NCI-H2107 (cell line): Measurements from ENCODE around the gene CAPN13.

Experiments
- DNase-seq: peaks from one replicate; lab custom pipeline; 2025; lab: John Stamatoyannopoulos, UW

Gene CAPN13

GRCh38 chr2:30764021-30764800 lies 43.0 kb downstream of the CAPN13 start:
- no peak for DNase-seq

- DNase-seq = no peak
Observed at GRCh38 chr2:30763151-30763660, 44.0 kb downstream of the CAPN13 start.

DNA sequence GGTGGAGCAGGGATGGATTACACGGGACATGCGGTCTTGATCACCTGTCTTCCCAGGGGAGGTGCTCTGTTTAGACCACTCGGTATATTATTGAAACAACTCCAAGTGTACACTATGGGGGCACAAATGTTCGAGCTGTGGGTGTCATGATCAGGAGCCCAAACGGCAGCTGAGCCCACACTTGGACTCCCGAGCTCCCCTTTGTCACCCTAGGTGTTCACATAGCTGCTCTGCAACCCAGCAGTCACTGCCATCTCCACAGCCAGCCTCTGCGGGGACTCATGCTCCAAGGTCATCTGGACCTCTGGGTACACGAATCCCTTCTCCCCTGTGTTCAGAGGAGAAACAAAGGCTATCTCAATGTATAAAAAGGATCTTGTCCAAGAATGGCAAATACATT lies 46.0 kb downstream of the CAPN13 start:
- no peak for DNase-seq

GRCh38 chr2:30759481-30759880 lies 47.8 kb downstream of the CAPN13 start:
- DNase-seq = no peak

- no peak for DNase-seq
Observed at GRCh38 chr2:30758191-30758651, 49.0 kb downstream of the CAPN13 start.

GRCh38 chr2:30757749-30758148 lies 49.5 kb downstream of the CAPN13 start:
- no peak for DNase-seq

DNA sequence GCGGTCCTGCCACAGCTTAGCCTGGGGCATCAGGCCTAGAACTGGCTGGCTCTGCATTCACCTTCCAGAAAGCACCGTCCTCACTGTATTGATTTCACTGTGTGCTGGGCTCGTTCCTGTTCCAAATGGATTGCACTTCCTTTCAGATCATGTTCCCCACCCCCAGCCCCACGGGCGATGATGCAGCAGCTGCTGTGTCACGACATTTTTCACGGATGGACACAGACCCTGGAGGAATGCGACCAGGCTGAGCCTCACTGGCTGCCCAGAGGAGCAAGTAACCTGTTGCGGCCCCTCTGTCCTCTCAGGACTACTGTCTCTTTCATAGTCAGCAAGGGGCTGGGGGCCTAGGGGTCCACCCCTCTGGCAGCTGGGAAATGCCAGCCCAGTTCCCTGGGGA lies 50.3 kb downstream of the CAPN13 start:
- DNase-seq = no peak

GRCh38 chr2:30756051-30756719 lies 51.1 kb downstream of the CAPN13 start:
- DNase-seq = no peak

- DNase-seq = no peak
Observed at GRCh38 chr2:30753630-30754029, 53.6 kb downstream of the CAPN13 start.

DNA sequence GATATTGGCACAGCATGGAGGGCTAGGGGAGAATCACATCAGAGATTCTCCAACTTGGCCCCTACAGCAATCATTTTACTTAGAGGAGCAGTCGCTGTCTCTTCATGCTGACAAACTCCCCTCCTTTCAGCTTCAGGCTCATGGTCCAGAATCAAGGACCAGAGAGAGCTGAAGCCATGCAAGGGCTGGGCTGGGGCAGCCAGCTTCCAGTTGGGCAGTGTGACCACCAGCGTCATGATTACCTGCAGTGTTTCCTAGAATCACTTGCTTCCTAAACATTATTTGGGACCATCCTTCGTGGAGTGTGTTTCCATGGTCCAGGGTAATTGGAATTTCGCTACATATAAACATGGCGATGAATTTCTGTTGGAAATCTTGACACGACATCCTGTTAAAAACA lies 54.4 kb downstream of the CAPN13 start:
- DNase-seq = no peak

- no peak for DNase-seq
Observed at GRCh38 chr2:30747206-30747605, 60.0 kb downstream of the CAPN13 start.

DNA sequence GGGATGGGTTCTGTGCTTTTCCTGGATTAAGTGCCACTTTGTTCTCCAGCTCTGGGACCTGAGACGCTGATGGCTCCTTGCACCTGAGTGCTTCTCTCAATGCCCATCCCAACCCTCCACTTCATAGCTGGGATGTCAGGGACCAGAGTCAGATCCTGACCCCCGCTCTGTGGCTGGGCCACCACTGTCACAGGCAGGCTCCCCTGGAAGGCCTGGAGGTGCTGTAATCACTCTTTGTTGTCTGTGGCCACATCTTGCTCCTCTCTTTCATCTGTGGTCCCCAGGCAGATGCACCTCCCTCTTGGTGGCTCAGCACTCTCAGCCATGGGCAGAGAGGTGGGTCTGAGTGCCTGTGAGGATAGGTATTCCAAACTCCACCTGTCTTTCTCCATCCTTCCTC lies 62.4 kb downstream of the CAPN13 start:
- no peak for DNase-seq

DNA sequence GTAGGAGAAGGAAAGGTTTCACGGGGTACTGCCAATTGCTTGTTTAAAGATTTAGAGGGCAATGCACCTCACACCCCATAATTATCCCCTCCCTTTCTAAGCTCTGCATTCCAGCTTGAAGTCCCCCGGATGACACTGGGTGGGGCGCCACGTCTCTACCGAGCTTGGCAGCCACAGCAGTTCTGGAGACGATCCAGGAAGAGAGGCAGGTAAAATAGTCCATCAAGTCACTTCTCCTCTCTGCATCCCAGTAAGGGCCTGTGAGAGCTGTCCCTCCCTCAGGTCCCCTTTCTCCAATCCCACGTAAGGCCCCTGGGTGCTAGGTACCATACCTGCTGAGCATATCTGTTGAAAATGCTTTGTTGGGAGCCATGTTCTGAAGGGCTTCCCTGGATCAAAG lies 65.7 kb downstream of the CAPN13 start:
- no peak for DNase-seq

DNA sequence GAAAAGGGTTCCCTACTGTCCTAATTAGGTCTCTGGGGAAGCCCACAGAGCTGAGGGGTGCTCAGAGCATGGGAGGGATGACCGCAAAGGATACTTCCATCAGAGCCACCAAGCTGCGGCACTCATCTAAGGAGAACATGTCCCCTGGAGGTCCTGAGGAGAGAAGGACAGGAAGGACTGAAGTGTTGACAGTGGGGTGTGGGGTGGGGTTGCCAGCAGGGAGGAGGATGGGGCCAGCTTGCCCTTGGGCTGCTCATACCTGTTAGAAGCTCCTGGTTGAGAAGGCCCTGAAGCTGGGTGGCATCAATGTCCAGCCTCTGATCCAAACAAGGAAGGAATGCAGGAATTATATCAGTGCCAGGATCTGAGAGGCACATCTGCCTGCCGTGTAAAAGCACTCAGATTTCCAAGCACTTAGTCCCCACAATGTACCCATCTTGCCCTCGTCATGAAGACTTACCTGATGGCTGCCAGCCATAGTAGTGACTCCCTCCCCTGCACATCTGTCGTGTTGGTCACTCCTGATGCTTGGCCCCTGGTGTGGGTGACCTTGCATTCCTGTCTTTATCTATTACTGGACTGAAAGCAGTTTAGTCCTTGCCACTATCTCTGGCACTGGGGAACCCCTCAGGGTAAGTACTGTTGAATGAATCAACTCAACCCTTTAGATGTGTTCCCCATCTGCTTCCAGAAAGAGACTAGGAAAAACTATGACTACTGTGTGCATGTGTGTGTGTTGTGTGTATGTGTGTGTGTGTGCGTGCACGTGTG lies 68.9 kb downstream of the CAPN13 start:
- no peak for DNase-seq

DNA sequence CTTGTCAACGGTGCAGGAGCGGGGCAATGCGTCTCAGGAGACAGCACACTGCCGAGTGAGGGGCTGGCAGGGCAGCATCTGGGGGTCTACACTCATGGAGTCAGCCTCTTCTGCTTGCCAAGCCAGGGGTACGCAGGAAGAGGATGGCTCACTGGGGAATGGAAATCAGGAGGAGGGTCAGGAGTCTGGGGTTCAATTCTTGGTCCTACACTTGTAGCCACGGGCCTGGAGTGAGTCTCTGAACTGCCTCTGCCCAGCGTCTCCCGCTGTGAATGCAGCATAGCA lies 70.0 kb downstream of the CAPN13 start:
- DNase-seq = no peak

DNA sequence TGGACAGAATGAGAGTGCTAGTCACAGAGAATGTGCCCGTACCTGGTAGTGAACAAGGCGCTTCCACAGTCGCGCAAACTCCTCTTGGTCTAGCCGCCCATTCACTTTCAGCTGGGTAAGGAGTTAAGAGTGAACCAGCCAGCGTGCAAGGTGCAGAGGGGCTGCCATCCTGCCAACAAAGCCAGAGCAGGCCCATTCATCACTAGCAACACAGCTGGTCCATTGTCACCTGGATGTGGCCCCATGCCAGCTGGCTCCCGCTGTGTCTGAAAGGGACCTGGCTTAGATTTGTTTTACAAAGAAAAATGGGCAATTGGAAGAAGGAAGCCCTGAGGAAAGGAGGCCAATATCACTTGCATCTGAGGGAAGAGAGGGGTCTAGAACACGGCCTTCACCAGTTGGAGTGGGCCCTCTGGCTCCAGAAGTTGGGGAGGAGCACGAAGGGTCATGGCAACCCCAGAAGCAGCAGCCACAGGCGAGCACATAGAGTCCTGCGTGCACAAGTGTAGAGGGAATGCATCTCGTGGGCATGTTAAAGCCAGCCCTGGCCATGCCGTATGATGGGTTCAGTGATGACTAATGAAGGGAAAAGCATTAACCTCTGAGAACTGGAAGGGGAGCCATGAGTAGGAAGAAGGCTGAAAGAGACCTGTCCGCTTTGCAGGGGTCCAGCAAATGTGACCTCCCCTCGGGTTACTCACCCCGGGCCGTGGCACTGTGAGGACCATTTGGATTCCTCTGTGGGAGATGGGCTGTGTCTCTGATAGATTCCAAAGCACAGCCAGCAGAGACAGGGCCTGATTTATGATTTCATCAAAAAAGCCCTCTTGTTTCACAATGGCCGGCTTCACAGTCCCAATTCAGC lies 70.6 kb downstream of the CAPN13 start:
- peak; percentile 32 for DNase-seq

DNA sequence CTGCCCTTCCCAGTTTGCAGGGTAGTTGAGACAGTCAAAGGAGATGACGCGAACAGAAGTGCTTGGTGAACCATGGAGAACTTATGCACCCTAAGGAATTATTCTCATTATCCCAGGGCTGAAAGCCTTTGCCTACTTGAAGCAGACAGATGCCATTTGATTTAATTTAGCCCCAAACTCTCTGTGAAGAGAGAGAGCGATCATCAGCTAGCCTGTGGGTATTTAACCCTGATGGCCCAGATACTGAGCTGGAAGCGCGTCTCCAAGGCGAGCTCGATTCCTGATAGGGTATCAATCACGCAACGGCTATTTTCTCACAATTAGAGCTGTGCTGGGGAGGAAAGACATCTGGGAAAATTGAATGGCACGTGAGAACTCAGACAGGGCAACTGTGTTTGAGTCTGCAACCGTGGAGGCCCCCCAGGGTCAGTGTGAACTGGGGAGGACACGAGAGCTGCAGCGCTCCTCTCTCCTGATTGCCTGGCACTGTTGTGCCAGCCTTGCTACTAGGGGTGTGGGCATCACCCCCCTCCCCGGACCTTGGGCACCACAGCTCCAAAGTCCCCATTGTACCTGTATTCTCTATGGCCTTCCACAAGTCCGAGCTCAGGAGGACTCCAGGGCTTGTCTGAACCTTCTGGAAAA lies 73.2 kb downstream of the CAPN13 start:
- no peak for DNase-seq

- no peak for DNase-seq
Observed at GRCh38 chr2:30732876-30733275, 74.4 kb downstream of the CAPN13 start.

GRCh38 chr2:30732376-30732775 lies 74.9 kb downstream of the CAPN13 start:
- no peak for DNase-seq

DNA sequence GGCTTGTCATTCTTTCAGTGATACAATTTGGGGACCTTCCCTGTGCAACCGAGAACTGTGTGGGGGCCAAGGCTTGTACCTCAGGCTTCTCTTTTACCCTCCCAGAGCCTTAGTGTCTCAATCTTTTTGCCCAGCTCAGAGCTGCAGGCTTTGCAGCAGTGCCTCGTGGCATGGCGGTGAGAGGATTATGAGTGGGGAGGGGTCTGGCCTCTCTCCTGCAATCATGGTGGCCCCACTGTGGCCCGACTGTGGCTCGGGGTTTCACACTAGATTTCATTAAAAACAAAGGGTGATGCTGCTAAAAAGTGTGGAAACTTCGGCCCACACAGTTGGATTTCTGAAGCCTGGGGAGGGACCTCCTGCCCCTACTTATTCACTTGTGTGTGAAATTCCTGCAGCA lies 75.5 kb downstream of the CAPN13 start:
- DNase-seq = no peak
